CD4-positive, alpha-beta T cell (primary cell): ENCODE results near the gene ASCL4. TPM values are rescaled to one million over a fixed set of nuclear protein-coding genes. Genes with fewer than 3 reads are reported as not detected.

ENCODE experiments used
- ATAC-seq: fragments of 200-7000 bp; cut with Tn5 transposase; one replicate; pipeline ENCODE4 v1.10.0; 2022; ENCODE audit warnings: mild to moderate bottlenecking; ENCODE audit not compliant: poor library complexity
- CTCF ChIA-PET: fragments of 350-600 bp; sonication (Branson Sonifier 250); formaldehyde crosslinking; loops from one replicate; lab custom pipeline; 2021; ENCODE audit warnings: antibody characterized with exemption, inconsistent platforms; lab: Charles Lee
- POLR2A ChIA-PET: fragments of 350-600 bp; sonication (Branson Sonifier 250); formaldehyde crosslinking; loops from one replicate; lab custom pipeline; 2021; ENCODE audit warnings: antibody characterized with exemption, inconsistent platforms; lab: Charles Lee
- DNase-seq, 14 experiments: peaks; one replicate each; pipeline ENCODE4 v3.0.0-alpha.2; 2013 to 2020; ENCODE audit warnings: mixed read lengths in 2 of 14
- H3K27ac ChIP-seq, 2 donors: one replicate each; pipeline versions ENCODE4 v1.5.1 to v1.7.0; 2013; ENCODE audit warnings: low read length in 2 of 2, low read depth in 1 of 2, mild to moderate bottlenecking in 1 of 2
- H3K27me3 ChIP-seq, 2 experiments: 1 replicate in 1 of 2; 2 replicates in 1 of 2; pipeline versions ENCODE4 v1.6.1 to v1.7.0; 2013; ENCODE audit warnings: low read length in 2 of 2, control low read depth in 1 of 2, mild to moderate bottlenecking in 1 of 2, moderate library complexity in 1 of 2; ENCODE audit not compliant: insufficient read depth in 2 of 2, control insufficient read depth in 1 of 2
- H3K36me3 ChIP-seq: one replicate; pipeline ENCODE4 v1.6.1; 2013; ENCODE audit warnings: low read length, control low read depth; ENCODE audit not compliant: insufficient read depth
- H3K4me1 ChIP-seq: one replicate; pipeline ENCODE4 v1.6.1; 2013; ENCODE audit warnings: low read length, control low read depth; ENCODE audit not compliant: insufficient read depth
- H3K4me3 ChIP-seq: one replicate; pipeline ENCODE4 v1.5.1; 2013; ENCODE audit warnings: mild to moderate bottlenecking, low read length, moderate library complexity
- H3K9me3 ChIP-seq, 2 experiments: 1 replicate in 1 of 2; 2 replicates in 1 of 2; pipeline versions ENCODE4 v1.6.1 to v1.7.0; 2013; ENCODE audit warnings: low read length in 2 of 2, mild to moderate bottlenecking in 2 of 2, control low read depth in 1 of 2, moderate library complexity in 1 of 2; ENCODE audit not compliant: control insufficient read depth in 1 of 2, insufficient read depth in 1 of 2
- H3K27ac Mint-ChIP-seq: one replicate; pipeline ENCODE4 v1.8.0; 2020; ENCODE audit warnings: mixed read lengths
- H3K27me3 Mint-ChIP-seq: one replicate; pipeline ENCODE4 v1.8.0; 2021; ENCODE audit warnings: mixed read lengths
- H3K36me3 Mint-ChIP-seq: one replicate; pipeline ENCODE4 v1.8.0; 2021; ENCODE audit warnings: low read depth, mixed read lengths
- H3K4me1 Mint-ChIP-seq: one replicate; pipeline ENCODE4 v1.8.0; 2021; ENCODE audit warnings: low read depth, mixed read lengths
- H3K4me3 Mint-ChIP-seq: one replicate; pipeline ENCODE4 v1.8.0; 2020; ENCODE audit warnings: mild to moderate bottlenecking, mixed read lengths
- H3K9me3 Mint-ChIP-seq: one replicate; pipeline ENCODE4 v1.8.0; 2020; ENCODE audit warnings: mixed read lengths
- CTCF ChIP-seq: fragments of 200-600 bp; IDR thresholded peaks from one replicate; pipeline ENCODE4 v1.8.0; 2022; ENCODE audit warnings: antibody characterized with exemption, mild to moderate bottlenecking
- intact Hi-C, 2 experiments: fragments of 100-400 bp; cut with DNase I in 1 of 2; cut with micrococcal nuclease in 1 of 2; formaldehyde crosslinking; loops; one replicate each; pipeline versions ENCODE4 v1.15.1 to v1.9.0; 2023 to 2025; cut with DNase I, micrococcal nuclease
- total RNA-seq, 174 experiments: library from RNA in 2 of 174; stranded (reverse) in 2 of 174; gene quantifications; one replicate each; pipeline ENCODE4 v1.2.3 and lab custom pipeline; 2021 to 2026

Gene ASCL4
- total RNA-seq, 2 experiments from 2014 or later: not detected

- intact Hi-C loops: loop anchor here (2.0 to 10.0 kb wide), 12 partner anchors 431 to 1951 kb away; partner anchors contain the start of genes FICD (in 2 of the 2), FAM222A (in 1 of the 2), ISCU (in 1 of the 2) and KCTD10 (in 1 of the 2)
- Mint-ChIP-seq H3K9me3 (no peaks in the 10 kb centered on the region), H3K36me3 (peaks cover 27% of the 10 kb centered on the region), H3K4me1 (peaks cover 48% of the 10 kb centered on the region), H3K27me3 (no peaks in the 10 kb centered on the region), H3K27ac (peak within 1 kb of the TSS; percentile 87), H3K4me3 (peak within 1 kb of the TSS; percentile 96)
- ATAC-seq: peak; percentile 91
- peaks cover 26% of the 10 kb centered on the region for H3K4me1 ChIP-seq
- peaks cover 0 to 4% of the 10 kb centered on the region in 2 experiments for H3K9me3 ChIP-seq
- H3K27ac ChIP-seq: peak within 1 kb of the TSS; percentile 51 to 77
- POLR2A ChIA-PET: interaction anchor here (1.0 kb wide), 1 partner anchor 75 kb away, joined by 4 read pairs; the partner anchor contains the start of gene PWP1
- peak within 1 kb of the TSS; percentile 78 for H3K4me3 ChIP-seq
- TF ChIP-seq CTCF: no peak
- H3K36me3 ChIP-seq: peaks cover 22% of the 10 kb centered on the region
- CTCF ChIA-PET: no interaction called here
- no peaks in the 10 kb centered on the region for H3K27me3 ChIP-seq
- DNase-seq: peak; percentile 75 to 98 (median 88)
Observed at GRCh38 chr12:107760809-107761501, 13.5 kb upstream of the ASCL4 start, which contains the start of gene PRDM4. Gene PRDM4, minus strand, starts transcription at chr12:107761137. Its CDS starts 622 bp downstream, at chr12:107760515.

GRCh38 chr12:107761502-107761904 lies 13.0 kb upstream of the ASCL4 start:
- CTCF ChIA-PET: interaction anchor here (1.0 to 1.3 kb wide), 2 partner anchors 9 to 85 kb away, joined by 3 read pairs; no protein-coding TSS in a partner anchor
- peaks cover 46% of the 10 kb centered on the region for H3K4me1 Mint-ChIP-seq

More at GRCh38 chr12:107761502-107761904, 13.0 kb upstream of the ASCL4 start:
- H3K27me3 ChIP-seq: no peaks in the 10 kb centered on the region
- Mint-ChIP-seq H3K9me3 (no peaks in the 10 kb centered on the region), H3K36me3 (peaks cover 23% of the 10 kb centered on the region), H3K27me3 (no peaks in the 10 kb centered on the region), H3K4me3 (peak overlapping the region; percentile 96), H3K27ac (peak overlapping the region; percentile 86)
- peaks cover 0 to 4% of the 10 kb centered on the region in 2 experiments for H3K9me3 ChIP-seq
- POLR2A ChIA-PET: no interaction called here
- peaks cover 16% of the 10 kb centered on the region for H3K36me3 ChIP-seq
- DNase-seq (peak in 6 of 14 experiments; percentile 3 to 52 (median 17)), ATAC-seq (no peak)
- no peak for TF ChIP-seq CTCF
- peak overlapping the region; percentile 51 to 77 for H3K27ac ChIP-seq
- peaks cover 26% of the 10 kb centered on the region for H3K4me1 ChIP-seq
- peak overlapping the region; percentile 78 for H3K4me3 ChIP-seq
- intact Hi-C loops: loop anchor here (2.0 to 10.0 kb wide), 12 partner anchors 431 to 1951 kb away; partner anchors contain the start of genes FICD (in 2 of the 2), FAM222A (in 1 of the 2), ISCU (in 1 of the 2) and KCTD10 (in 1 of the 2)
